BJ (cell line): ENCODE results near the gene TUBB6. TPM values are rescaled to one million over a fixed set of nuclear protein-coding genes. Genes with fewer than 3 reads are reported as not detected.

Experiments used
- CTCF ChIA-PET: fragments of 350-600 bp; formaldehyde crosslinking; extraction: SDS; loops from one replicate; lab custom pipeline; 2021; ENCODE audit warnings: antibody characterized with exemption, inconsistent platforms; lab: Yijun Ruan, JAX
- POLR2A ChIA-PET: fragments of 300-600 bp; sonication (Branson Sonifier 250); formaldehyde crosslinking; extraction: SDS; loops from one replicate; lab custom pipeline; 2021; ENCODE audit warnings: antibody characterized with exemption; lab: Charles Lee
- DNase-seq: peaks from one replicate; pipeline ENCODE4 v3.0.0-alpha.2; 2011; ENCODE audit warnings: low read depth
- H3K27me3 ChIP-seq: 2 replicates; pipeline ENCODE4 v1.6.0; 2011; ENCODE audit warnings: low read length; ENCODE audit not compliant: control insufficient read depth, insufficient read depth
- H3K36me3 ChIP-seq: 2 replicates; pipeline ENCODE4 v1.5.1; 2011; ENCODE audit warnings: low read length; ENCODE audit not compliant: control insufficient read depth, insufficient read depth
- H3K4me3 ChIP-seq: 2 replicates; pipeline ENCODE4 v1.5.1; 2011; ENCODE audit warnings: low read depth, mild to moderate bottlenecking, control low read depth, low read length
- polyA plus RNA-seq: library from polyadenylated mRNA; depleted of rRNA; stranded (reverse); fragments of >200 nt; gene quantifications from 2 replicates; pipeline ENCODE4 v1.2.3, GENCODE V29; 2011
- TF ChIP-seq, protein P1 (sequence below): IDR thresholded peaks from 2 replicates; pipeline ENCODE4 v1.5.1; 2011; ENCODE audit warnings: low read depth, mild to moderate bottlenecking, control low read depth, inconsistent platforms, low read length, moderate library complexity; ENCODE audit not compliant: insufficient read depth

Gene TUBB6
- polyA plus RNA-seq, 1 experiment, result 765 TPM

DNA sequence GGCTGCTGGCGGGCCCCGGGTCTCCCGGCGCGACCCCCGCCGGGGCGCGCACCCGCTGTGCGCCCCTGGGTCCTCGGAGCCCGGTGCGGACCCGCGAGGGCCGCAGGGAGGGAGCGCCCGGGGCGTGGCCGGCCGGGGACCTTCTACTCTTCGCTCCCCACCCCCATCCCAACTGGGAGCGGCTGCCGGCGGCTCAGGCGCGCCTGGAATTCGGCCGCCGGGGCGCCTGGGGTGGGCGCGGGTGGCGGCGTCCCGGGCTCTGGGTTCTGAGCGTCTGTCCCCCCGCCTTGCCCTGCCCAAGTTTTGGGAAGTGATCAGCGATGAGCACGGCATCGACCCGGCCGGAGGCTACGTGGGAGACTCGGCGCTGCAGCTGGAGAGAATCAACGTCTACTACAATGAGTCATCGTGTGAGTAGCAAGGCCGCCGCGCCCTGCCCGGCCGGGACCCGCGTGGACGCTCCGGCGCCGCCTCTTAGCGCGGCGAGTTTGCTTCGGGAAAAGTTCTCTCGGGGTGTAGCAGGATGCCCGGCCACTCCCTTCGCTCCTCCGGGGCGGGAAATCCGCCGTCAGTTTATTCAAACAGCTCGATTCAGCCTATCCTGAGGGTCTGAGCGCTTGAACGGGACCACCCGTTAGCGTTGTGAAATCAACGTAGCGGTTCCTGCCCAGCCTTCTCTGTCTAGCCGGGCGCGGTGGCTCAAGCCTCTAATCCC, 502 bp downstream of the TUBB6 start:
- peaks cover 2% of the 10 kb centered on the region; the same call in 1 of the 2 replicates for H3K36me3 ChIP-seq
- CTCF ChIA-PET, result interaction anchor here (2.7 kb wide), 1 partner anchor 36 kb away, joined by 14 read pairs; no protein-coding TSS in a partner anchor
- peak; percentile 52 for DNase-seq

DNA sequence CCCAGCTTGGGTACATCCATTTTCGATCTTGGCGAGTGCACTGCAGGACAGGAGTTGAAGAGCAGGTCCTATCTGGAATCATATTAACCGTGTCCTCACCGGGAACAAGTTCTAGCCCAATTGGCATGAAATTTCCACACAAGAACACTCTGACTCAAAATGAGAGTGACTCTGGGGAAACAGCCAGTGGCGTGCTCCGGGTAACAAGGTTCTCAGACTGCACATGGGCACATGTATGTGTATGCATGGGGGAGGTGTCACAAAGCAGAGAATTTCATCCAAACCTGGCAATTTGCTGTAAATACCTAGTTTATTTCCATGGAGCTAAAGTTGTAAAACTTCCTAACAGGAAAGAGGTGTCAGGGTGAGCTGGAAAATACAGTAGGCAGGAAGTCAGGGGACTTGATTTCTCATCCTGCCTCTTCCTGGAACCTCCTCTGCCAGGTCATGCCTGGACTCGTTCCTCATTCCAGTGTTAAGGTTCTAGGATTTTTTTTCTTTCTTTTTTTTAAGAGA, 1.7 kb downstream of the TUBB6 start:
- H3K27me3 ChIP-seq, result no peaks in the 10 kb centered on the region
- ChIA-PET CTCF (interaction anchor here (0.7 to 2.3 kb wide), 4 partner anchors 18 to 38 kb away, joined by 3 to 10 read pairs (median 6); no protein-coding TSS in a partner anchor), POLR2A (interaction anchor here (0.5 to 1.1 kb wide), 3 partner anchors 15 to 368 kb away, joined by 3 to 11 read pairs (median 7); no protein-coding TSS in a partner anchor)
- TF ChIP-seq, protein P1, sequence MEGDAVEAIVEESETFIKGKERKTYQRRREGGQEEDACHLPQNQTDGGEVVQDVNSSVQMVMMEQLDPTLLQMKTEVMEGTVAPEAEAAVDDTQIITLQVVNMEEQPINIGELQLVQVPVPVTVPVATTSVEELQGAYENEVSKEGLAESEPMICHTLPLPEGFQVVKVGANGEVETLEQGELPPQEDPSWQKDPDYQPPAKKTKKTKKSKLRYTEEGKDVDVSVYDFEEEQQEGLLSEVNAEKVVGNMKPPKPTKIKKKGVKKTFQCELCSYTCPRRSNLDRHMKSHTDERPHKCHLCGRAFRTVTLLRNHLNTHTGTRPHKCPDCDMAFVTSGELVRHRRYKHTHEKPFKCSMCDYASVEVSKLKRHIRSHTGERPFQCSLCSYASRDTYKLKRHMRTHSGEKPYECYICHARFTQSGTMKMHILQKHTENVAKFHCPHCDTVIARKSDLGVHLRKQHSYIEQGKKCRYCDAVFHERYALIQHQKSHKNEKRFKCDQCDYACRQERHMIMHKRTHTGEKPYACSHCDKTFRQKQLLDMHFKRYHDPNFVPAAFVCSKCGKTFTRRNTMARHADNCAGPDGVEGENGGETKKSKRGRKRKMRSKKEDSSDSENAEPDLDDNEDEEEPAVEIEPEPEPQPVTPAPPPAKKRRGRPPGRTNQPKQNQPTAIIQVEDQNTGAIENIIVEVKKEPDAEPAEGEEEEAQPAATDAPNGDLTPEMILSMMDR, result no peak
- no peak for DNase-seq
- peak overlapping the region; percentile 89 for H3K4me3 ChIP-seq
- peaks cover 2% of the 10 kb centered on the region for H3K36me3 ChIP-seq

More for the DNA sequence above, 502 bp downstream of the TUBB6 start:
- Histone ChIP-seq H3K4me3 (peak overlapping the region; percentile 89), H3K27me3 (no peaks in the 10 kb centered on the region)
- POLR2A ChIA-PET, result interaction anchor here (1.0 to 1.1 kb wide), 2 partner anchors 28 to 30 kb away, joined by 3 to 11 read pairs (median 7); no protein-coding TSS in a partner anchor
- TF ChIP-seq, protein P1, result no peak

DNA sequence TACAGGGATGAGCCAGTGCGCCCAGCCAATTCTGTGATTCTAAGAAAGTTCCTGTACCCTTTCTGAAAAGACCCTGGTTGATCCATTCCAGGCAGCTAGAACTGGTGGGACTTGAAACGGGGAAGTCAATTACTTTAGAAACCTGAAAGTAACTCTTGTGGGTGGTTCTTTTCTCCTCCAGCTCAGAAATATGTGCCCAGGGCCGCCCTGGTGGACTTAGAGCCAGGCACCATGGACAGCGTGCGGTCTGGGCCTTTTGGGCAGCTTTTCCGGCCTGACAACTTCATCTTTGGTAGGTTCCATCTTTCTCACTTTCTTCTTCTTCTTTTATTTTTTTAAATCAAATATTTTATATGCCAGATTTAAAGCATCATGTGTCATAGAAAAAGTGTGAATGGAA, 2.7 kb downstream of the TUBB6 start:
- Histone ChIP-seq H3K27me3 (no peaks in the 10 kb centered on the region), H3K4me3 (no peak overlapping the region), H3K36me3 (peaks cover 4% of the 10 kb centered on the region)
- ChIA-PET POLR2A (interaction anchor here (0.5 to 0.7 kb wide), 3 partner anchors 39 to 645 kb away, joined by 3 to 6 read pairs (median 5); no protein-coding TSS in a partner anchor), CTCF (interaction anchor here (0.6 to 2.3 kb wide), 4 partner anchors 17 to 60 kb away, joined by 3 to 10 read pairs (median 6); no protein-coding TSS in a partner anchor)
- DNase-seq, result no peak
- TF ChIP-seq, protein P1, result no peak

DNA sequence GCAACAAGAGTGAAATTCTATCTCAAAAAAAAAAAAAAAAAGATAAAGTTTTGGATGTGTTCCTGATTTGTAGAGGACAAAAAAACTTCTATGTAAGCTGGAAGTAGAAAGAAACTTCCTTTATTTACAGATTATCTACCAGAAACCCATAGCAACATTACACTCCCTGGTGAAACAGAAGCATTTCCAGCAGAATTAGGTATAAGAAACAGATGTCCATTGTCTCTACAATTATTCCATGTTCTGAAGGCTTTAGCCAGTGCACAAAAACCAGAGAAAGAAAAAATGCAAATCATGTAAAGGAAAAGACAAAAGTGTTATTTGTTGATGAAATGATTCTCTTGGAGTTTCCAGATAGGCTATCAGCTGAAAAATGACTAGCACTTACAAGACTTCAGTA, 4.9 kb downstream of the TUBB6 start:
- TF ChIP-seq, protein P1, result no peak
- Histone ChIP-seq H3K36me3 (peaks cover 7% of the 10 kb centered on the region), H3K27me3 (no peaks in the 10 kb centered on the region), H3K4me3 (no peak overlapping the region)
- ChIA-PET CTCF (interaction anchor here (0.9 to 4.3 kb wide), 5 partner anchors 10 to 40 kb away, joined by 3 to 21 read pairs (median 4); no protein-coding TSS in a partner anchor), POLR2A (interaction anchor here (0.6 kb wide), 3 partner anchors 12 to 58 kb away, joined by 3 to 10 read pairs (median 4); no protein-coding TSS in a partner anchor)
- DNase-seq, result no peak
